Neural cell (in vitro differentiated cells): ENCODE data around the gene PLA2G4B. TPM values are rescaled to one million over a fixed set of nuclear protein-coding genes. Genes with fewer than 3 reads are reported as not detected.

Experiments used
- H2AFZ ChIP-seq: fragments of 200-600, 300-800 bp; sonication (generic), shearing (Covaris generic); 2 replicates; pipeline ENCODE4 v1.6.0; 2014; ENCODE audit warnings: low read depth, mild to moderate bottlenecking, antibody characterized with exemption, low read length, moderate library complexity
- H3F3A ChIP-seq: fragments of 200-600 bp; shearing (Covaris generic); 2 replicates; pipeline ENCODE4 v1.6.1; 2016; ENCODE audit warnings: mild to moderate bottlenecking, moderate library complexity, mixed read lengths, antibody characterized with exemption, low read length; ENCODE audit not compliant: insufficient read depth, poor library complexity, severe bottlenecking
- H3K27ac ChIP-seq: fragments of 200-600, 300-800 bp; sonication (generic), shearing (Covaris generic); 2 replicates; pipeline ENCODE4 v1.5.1; 2014; ENCODE audit warnings: mild to moderate bottlenecking, low read length, moderate library complexity
- H3K27me3 ChIP-seq: fragments of 300-800, 200-600 bp; sonication (generic), shearing (Covaris generic); 2 replicates; pipeline ENCODE4 v1.6.0; 2014; ENCODE audit warnings: mild to moderate bottlenecking, low read depth, low read length, moderate library complexity; ENCODE audit not compliant: insufficient read depth
- H3K36me3 ChIP-seq: fragments of 300-800, 200-600 bp; sonication (generic), shearing (Covaris generic); 2 replicates; pipeline ENCODE4 v1.5.1; 2014; ENCODE audit warnings: mild to moderate bottlenecking, antibody characterized with exemption, low read length, moderate library complexity; ENCODE audit not compliant: insufficient read depth
- H3K4me2 ChIP-seq: fragments of 300-800, 200-600 bp; sonication (generic), shearing (Covaris generic); 2 replicates; pipeline ENCODE4 v1.6.0; 2014; ENCODE audit warnings: mild to moderate bottlenecking, low read length
- H3K4me3 ChIP-seq: fragments of 300-800, 200-600 bp; sonication (generic), shearing (Covaris generic); 2 replicates; pipeline ENCODE4 v1.5.1; 2014; ENCODE audit warnings: mild to moderate bottlenecking, low read length, moderate library complexity
- H3K79me2 ChIP-seq: fragments of 200-600 bp; shearing (Covaris generic); replicated peaks from 2 replicates; pipeline ENCODE4 v1.6.0; 2014; ENCODE audit warnings: mild to moderate bottlenecking, low read length, moderate library complexity; ENCODE audit not compliant: insufficient read depth
- H3K9ac ChIP-seq: fragments of 300-800, 200-600 bp; sonication (generic), shearing (Covaris generic); 2 replicates; pipeline ENCODE4 v1.6.1; 2016; ENCODE audit warnings: mild to moderate bottlenecking, low read length, mixed read lengths
- H3K9me2 ChIP-seq: fragments of 200-600 bp; shearing (Covaris generic); 2 replicates; pipeline ENCODE4 v1.6.1; 2016; ENCODE audit warnings: mild to moderate bottlenecking, low read length, mixed read lengths; ENCODE audit not compliant: insufficient read depth
- H3K9me3 ChIP-seq: fragments of 200-600, 300-800 bp; sonication (generic), shearing (Covaris generic); 2 replicates; pipeline ENCODE4 v1.6.1; 2016; ENCODE audit warnings: mild to moderate bottlenecking, mixed run types, low read length, moderate library complexity, mixed read lengths
- H4K20me1 ChIP-seq: fragments of 200-600 bp; shearing (Covaris generic); 2 replicates; pipeline ENCODE4 v1.6.1; 2016; ENCODE audit warnings: mild to moderate bottlenecking, mixed run types; ENCODE audit not compliant: insufficient read depth
- CTCF ChIP-seq: fragments of 450-650 bp; IDR thresholded peaks from 2 replicates; pipeline ENCODE4 v1.5.1; 2014; ENCODE audit warnings: antibody characterized with exemption, mild to moderate bottlenecking, moderate library complexity; ENCODE audit not compliant: poor library complexity, severe bottlenecking
- EP300 ChIP-seq: fragments of 450-650 bp; conservative IDR thresholded peaks from 2 replicates; pipeline ENCODE4 v1.6.1; 2014; ENCODE audit warnings: antibody characterized with exemption, mild to moderate bottlenecking, moderate library complexity; ENCODE audit not compliant: poor library complexity, severe bottlenecking
- EZH2 ChIP-seq: fragments of 200-600, 300-800 bp; shearing (Covaris generic), sonication (generic); IDR thresholded peaks from 2 replicates; pipeline ENCODE4 v1.6.1; 2014; ENCODE audit warnings: antibody characterized with exemption, low read length, borderline replicate concordance, mild to moderate bottlenecking; ENCODE audit not compliant: insufficient read depth, poor library complexity, severe bottlenecking
- MXI1 ChIP-seq: fragments of 450-650 bp; conservative IDR thresholded peaks from 2 replicates; pipeline ENCODE4 v1.6.1; 2014; ENCODE audit warnings: antibody characterized with exemption, mild to moderate bottlenecking; ENCODE audit not compliant: poor library complexity, severe bottlenecking
- POLR2AphosphoS5 ChIP-seq: IDR thresholded peaks from 2 replicates; pipeline ENCODE4 v1.6.1; 2012
- RAD21 ChIP-seq: fragments of 450-650 bp; conservative IDR thresholded peaks from 2 replicates; pipeline ENCODE4 v1.6.1; 2014; ENCODE audit warnings: antibody characterized with exemption, mild to moderate bottlenecking, moderate library complexity
- REST ChIP-seq: IDR thresholded peaks from 2 replicates; pipeline ENCODE4 v1.6.1; 2012; ENCODE audit warnings: borderline replicate concordance
- SMC3 ChIP-seq: fragments of 450-650 bp; conservative IDR thresholded peaks from 2 replicates; pipeline ENCODE4 v1.6.1; 2014; ENCODE audit warnings: antibody characterized with exemption, mild to moderate bottlenecking, moderate library complexity; ENCODE audit not compliant: poor library complexity
- TAF1 ChIP-seq: IDR thresholded peaks from 2 replicates; pipeline ENCODE4 v1.6.1; 2012; ENCODE audit warnings: low read depth
- polyA plus RNA-seq: library from polyadenylated mRNA; depleted of rRNA; stranded (reverse); fragments of >200 nt; gene quantifications from 2 replicates; pipeline ENCODE4 v1.2.3, GENCODE V29; 2014

Gene PLA2G4B
- polyA plus RNA-seq, 1 donor from 2014 or later, result 11.3 TPM

- Histone ChIP-seq H3K4me3 (no peak overlapping the region), H3K36me3 (no peaks in the 10 kb centered on the region), H3F3A (no peaks in the 10 kb centered on the region), H3K27me3 (no peaks in the 10 kb centered on the region), H3K9me3 (no peaks in the 10 kb centered on the region), H2AFZ (no peak overlapping the region), H3K79me2 (no peaks in the 10 kb centered on the region), H3K4me2 (no peak overlapping the region), H4K20me1 (no peaks in the 10 kb centered on the region), H3K27ac (no peak overlapping the region), H3K9ac (no peak overlapping the region), H3K9me2 (no peaks in the 10 kb centered on the region)
- TF ChIP-seq POLR2AphosphoS5 (no peak), CTCF (no peak), EP300 (no peak), MXI1 (no peak), RAD21 (no peak), SMC3 (no peak), TAF1 (no peak), REST (no peak), EZH2 (no peak)
Measured at GRCh38 chr15:41795996-41796856, 42.4 kb upstream of the PLA2G4B start.

GRCh38 chr15:41797201-41797944, 41.3 kb upstream of the PLA2G4B start:
- TF ChIP-seq REST (no peak), CTCF (no peak), MXI1 (no peak)
- Histone ChIP-seq H3K9me3 (no peaks in the 10 kb centered on the region), H3K79me2 (no peaks in the 10 kb centered on the region), H3K9ac (no peak overlapping the region), H3K4me3 (no peak overlapping the region), H2AFZ (no peak overlapping the region), H3F3A (no peaks in the 10 kb centered on the region), H3K4me2 (no peak overlapping the region), H3K27ac (no peak overlapping the region), H3K36me3 (no peaks in the 10 kb centered on the region), H4K20me1 (no peaks in the 10 kb centered on the region), H3K27me3 (no peaks in the 10 kb centered on the region), H3K9me2 (no peaks in the 10 kb centered on the region)
